Activated CD8-positive, alpha-beta memory T cell treated with anti-CD3 and anti-CD28 coated beads for 24 hours (primary cell): ENCODE data around the gene RPL5.
"Not testable (repeated sequence)": the region's sequence is repeated elsewhere in the genome, so short reads cannot be mapped to it uniquely, and the experiment has no call there.

Experiments
- DNase-seq: peaks from one replicate; pipeline ENCODE4 v3.0.0-alpha.2; 2020

Gene RPL5

GRCh38 chr1:92831762-92832536, at the start of gene RPL5:
Gene RPL5, plus strand, starts transcription at chr1:92832040. Its CDS starts 75 bp downstream, at chr1:92832115.
- DNase-seq: peak; percentile 99

GRCh38 chr1:92783550-92783949, 48.3 kb upstream of the RPL5 start:
- DNase-seq: not testable (repeated sequence)

GRCh38 chr1:92784021-92784638, 47.7 kb upstream of the RPL5 start:
- peak; percentile 70 for DNase-seq

- peak; percentile 85 for DNase-seq
Measured at GRCh38 chr1:92784639-92785500, 47.0 kb upstream of the RPL5 start, which contains the start of gene EVI5. Gene EVI5, minus strand, starts transcription at chr1:92785108. Its CDS starts 48,562 bp downstream, at chr1:92736546.

- no peak for DNase-seq
Measured at GRCh38 chr1:92786111-92786901, 45.5 kb upstream of the RPL5 start.

GRCh38 chr1:92790081-92790480, 41.8 kb upstream of the RPL5 start:
- DNase-seq: no peak

- no peak for DNase-seq
Measured at GRCh38 chr1:92790867-92791266, 41.0 kb upstream of the RPL5 start.

GRCh38 chr1:92791487-92792066, 40.3 kb upstream of the RPL5 start:
- DNase-seq: no peak

- DNase-seq: no peak
Measured at GRCh38 chr1:92792340-92792782, 39.5 kb upstream of the RPL5 start.

- no peak for DNase-seq
Measured at GRCh38 chr1:92795166-92795565, 36.7 kb upstream of the RPL5 start.

- no peak for DNase-seq
Measured at GRCh38 chr1:92797297-92797696, 34.5 kb upstream of the RPL5 start.

- DNase-seq: no peak
Measured at GRCh38 chr1:92797961-92798360, 33.9 kb upstream of the RPL5 start.

- no peak for DNase-seq
Measured at GRCh38 chr1:92803140-92803887, 28.5 kb upstream of the RPL5 start.

- no peak for DNase-seq
Measured at GRCh38 chr1:92804721-92805201, 27.1 kb upstream of the RPL5 start.

GRCh38 chr1:92805216-92805615, 26.6 kb upstream of the RPL5 start:
- DNase-seq: no peak

- DNase-seq: no peak
Measured at GRCh38 chr1:92808381-92808780, 23.5 kb upstream of the RPL5 start.

GRCh38 chr1:92816732-92817131, 15.1 kb upstream of the RPL5 start:
- DNase-seq: no peak

- no peak for DNase-seq
Measured at GRCh38 chr1:92817137-92817697, 14.6 kb upstream of the RPL5 start.

GRCh38 chr1:92817986-92818764, 13.7 kb upstream of the RPL5 start:
- no peak for DNase-seq

GRCh38 chr1:92820024-92820423, 11.8 kb upstream of the RPL5 start:
- no peak for DNase-seq
